Fibroblast of the aortic adventitia (primary cell): ENCODE data around the gene ERC2. TPM values are rescaled to one million over a fixed set of nuclear protein-coding genes. Genes with fewer than 3 reads are reported as not detected.

ENCODE experiments used
- DNase-seq: peaks from one replicate; pipeline ENCODE4 v3.0.0-alpha.2; 2010; ENCODE audit warnings: low read depth
- H3K4me3 ChIP-seq: 2 replicates; pipeline ENCODE4 v1.5.1; 2011; ENCODE audit warnings: low read depth, mild to moderate bottlenecking, control low read depth, low read length, moderate library complexity
- CTCF ChIP-seq: IDR thresholded peaks from 2 replicates; pipeline ENCODE4 v1.5.1; 2011; ENCODE audit warnings: mild to moderate bottlenecking, low read length, control low read depth, inconsistent platforms; ENCODE audit not compliant: insufficient read depth
- total RNA-seq: library from RNA; depleted of rRNA; stranded (reverse); fragments of >200 nt; gene quantifications from 2 replicates; pipeline ENCODE4 v1.2.3, GENCODE V29; 2012; ENCODE audit warnings: low replicate concordance

Gene ERC2
- total RNA-seq, 1 donor, result 0.09 TPM

- H3K4me3 ChIP-seq, result no peak overlapping the region
- DNase-seq, result no peak
- TF ChIP-seq CTCF, result no peak
Measured at GRCh38 chr3:55492976-55493375, 975.3 kb downstream of the ERC2 start.

GRCh38 chr3:55491296-55491816, 976.9 kb downstream of the ERC2 start:
- DNase-seq, result peak; percentile 96
- H3K4me3 ChIP-seq, result no peak overlapping the region
- no peak for TF ChIP-seq CTCF

GRCh38 chr3:55490276-55490913, 977.9 kb downstream of the ERC2 start:
- no peak for DNase-seq
- no peak for TF ChIP-seq CTCF
- no peak overlapping the region for H3K4me3 ChIP-seq

- no peak for DNase-seq
- H3K4me3 ChIP-seq, result no peak overlapping the region
- no peak for TF ChIP-seq CTCF
Measured at GRCh38 chr3:55489798-55490132, 978.5 kb downstream of the ERC2 start.

GRCh38 chr3:55488398-55489055, 979.7 kb downstream of the ERC2 start:
- H3K4me3 ChIP-seq, result peak overlapping the region; percentile 72
- no peak for TF ChIP-seq CTCF
- peak; percentile 83 for DNase-seq

- peak; percentile 65 for DNase-seq
- peak overlapping the region; percentile 72 for H3K4me3 ChIP-seq
- TF ChIP-seq CTCF, result no peak
Measured at GRCh38 chr3:55487381-55488241, 980.7 kb downstream of the ERC2 start.
